ENCODE data around the gene PHAX. TPM values are rescaled to one million over a fixed set of nuclear protein-coding genes. Genes with fewer than 3 reads are reported as not detected.
A peak's percentile ranks its signal among the peaks of the same experiment; 100 is the strongest.
"Not testable (repeated sequence)": the region's sequence is repeated elsewhere in the genome, so short reads cannot be mapped to it uniquely, and the experiment has no call there.

PHAX gene, protein sequence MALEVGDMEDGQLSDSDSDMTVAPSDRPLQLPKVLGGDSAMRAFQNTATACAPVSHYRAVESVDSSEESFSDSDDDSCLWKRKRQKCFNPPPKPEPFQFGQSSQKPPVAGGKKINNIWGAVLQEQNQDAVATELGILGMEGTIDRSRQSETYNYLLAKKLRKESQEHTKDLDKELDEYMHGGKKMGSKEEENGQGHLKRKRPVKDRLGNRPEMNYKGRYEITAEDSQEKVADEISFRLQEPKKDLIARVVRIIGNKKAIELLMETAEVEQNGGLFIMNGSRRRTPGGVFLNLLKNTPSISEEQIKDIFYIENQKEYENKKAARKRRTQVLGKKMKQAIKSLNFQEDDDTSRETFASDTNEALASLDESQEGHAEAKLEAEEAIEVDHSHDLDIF
- 62.2 TPM for polyA plus RNA-seq (2012; ENCODE audit: low read depth, missing spikeins)

DNA sequence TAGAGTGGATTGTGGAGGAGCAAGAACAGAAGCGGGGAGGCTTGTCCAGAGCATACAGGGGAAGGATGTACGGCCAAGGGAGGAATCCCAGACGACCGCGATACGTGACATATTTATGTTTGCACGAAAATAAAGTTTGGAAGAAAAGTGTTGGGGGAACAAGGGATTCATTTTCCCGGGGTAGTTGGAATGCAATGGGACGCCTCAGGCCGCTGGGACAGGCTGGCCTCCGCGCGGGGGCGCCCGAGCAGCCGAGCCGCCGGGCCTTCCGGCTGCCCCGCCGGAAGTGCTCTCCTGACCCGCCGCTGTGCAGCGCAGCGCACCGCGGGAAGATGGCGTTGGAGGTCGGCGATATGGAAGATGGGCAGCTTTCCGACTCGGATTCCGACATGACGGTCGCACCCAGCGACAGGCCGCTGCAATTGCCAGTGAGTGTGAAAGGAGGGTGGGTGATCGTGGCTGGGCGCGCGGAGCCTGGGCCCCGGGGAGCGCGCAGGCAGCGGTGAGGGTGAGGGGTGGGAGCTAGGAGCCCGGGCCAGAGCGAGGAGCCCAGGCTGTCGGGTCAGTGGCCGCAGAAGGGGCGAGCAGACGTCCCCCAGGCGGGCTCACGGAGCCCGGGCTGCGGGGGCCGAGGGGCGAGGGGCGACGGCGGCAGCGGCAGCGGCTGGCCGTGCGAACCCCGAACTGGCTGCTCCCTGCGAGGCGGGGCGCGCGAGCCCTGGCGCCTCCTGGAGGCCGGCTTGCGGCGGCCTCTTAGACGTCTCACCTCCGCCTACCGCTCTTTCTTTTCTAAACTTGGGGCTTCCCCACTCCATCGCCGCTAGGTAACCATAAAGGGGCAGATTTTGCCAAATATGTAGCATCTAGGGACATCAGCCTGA lies at the start of gene PHAX:
PHAX (plus strand) TSS at position 317 of the 881 bp plus-strand sequence; CDS start at position 333, 16 bp downstream.
- DNase-seq (ENCODE audit: insufficient read length, low spot score) (peak; percentile 87), FAIRE-seq (peak; percentile 97)

DNA sequence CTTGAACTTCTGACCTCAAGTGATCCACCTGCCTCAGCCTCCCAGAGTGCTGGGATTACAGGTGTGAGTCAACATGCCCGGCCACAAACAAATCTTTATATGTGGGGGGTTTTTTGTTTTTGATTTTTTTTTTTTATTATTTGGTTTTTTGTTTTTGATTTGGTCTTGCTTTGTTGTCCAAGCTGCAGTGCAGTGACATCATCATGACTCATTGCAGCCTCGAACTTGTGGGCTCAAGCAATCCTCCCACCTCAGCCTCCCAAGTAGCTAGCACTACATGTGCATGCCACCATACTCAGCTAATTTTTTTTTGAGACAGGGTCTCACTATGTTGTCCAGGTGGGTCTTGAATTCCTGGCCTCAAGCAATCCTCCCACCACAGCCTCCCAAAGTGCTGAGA lies 48.1 kb upstream of the PHAX start:
- no peak for FAIRE-seq
- no peak for DNase-seq (ENCODE audit: insufficient read length, low spot score)

More for the DNA sequence above, at the start of gene PHAX:
- TF ChIP-seq POU2F2 (IDR thresholded peaks at IDR 0.05; ENCODE audit: low read depth, low read length) (peak; percentile 78), POLR2A (IDR thresholded peaks at IDR 0.05; ENCODE audit: low read depth, low read length) (peak; percentile 86), POLR2AphosphoS5 (IDR thresholded peaks at IDR 0.05; ENCODE audit: low read depth, low read length) (peak; percentile 90), TAF1 (IDR thresholded peaks at IDR 0.05; ENCODE audit: low read depth, low read length) (peak; percentile 91), SPI1 (IDR thresholded peaks at IDR 0.05; ENCODE audit: low read depth, low read length) (no peak), PAX5 (IDR thresholded peaks at IDR 0.05; ENCODE audit: insufficient read depth, low read length, severe bottlenecking) (no peak)

DNA sequence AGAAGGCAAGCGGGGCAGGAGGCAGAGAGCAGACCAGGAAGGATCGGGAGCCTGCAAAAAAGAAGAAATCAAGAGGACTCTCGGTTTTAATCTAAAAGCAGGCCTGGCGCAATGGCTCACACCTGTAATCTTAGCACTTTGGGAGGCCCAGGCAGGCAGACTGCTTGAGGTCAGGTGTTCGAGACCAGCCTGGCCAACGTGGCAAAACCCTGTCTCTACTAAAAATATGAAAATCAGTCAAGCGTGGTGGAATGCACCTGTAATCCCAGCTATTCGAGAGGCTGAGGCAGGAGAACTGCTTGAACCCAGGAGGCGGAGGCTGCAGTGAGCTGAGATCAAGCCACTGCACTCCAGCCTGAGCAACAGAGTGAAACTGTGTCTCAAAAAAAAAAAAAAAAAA lies 45.6 kb upstream of the PHAX start:
- DNase-seq (ENCODE audit: insufficient read length, low spot score); FAIRE-seq: not testable (repeated sequence)

More for the DNA sequence above, 48.1 kb upstream of the PHAX start:
- TF ChIP-seq POLR2AphosphoS5 (IDR thresholded peaks at IDR 0.05; ENCODE audit: low read depth, low read length) (no peak), POU2F2 (IDR thresholded peaks at IDR 0.05; ENCODE audit: low read depth, low read length) (no peak), POLR2A (IDR thresholded peaks at IDR 0.05; ENCODE audit: low read depth, low read length) (no peak), PAX5 (IDR thresholded peaks at IDR 0.05; ENCODE audit: insufficient read depth, low read length, severe bottlenecking) (no peak), TAF1 (IDR thresholded peaks at IDR 0.05; ENCODE audit: low read depth, low read length) (no peak)

DNA sequence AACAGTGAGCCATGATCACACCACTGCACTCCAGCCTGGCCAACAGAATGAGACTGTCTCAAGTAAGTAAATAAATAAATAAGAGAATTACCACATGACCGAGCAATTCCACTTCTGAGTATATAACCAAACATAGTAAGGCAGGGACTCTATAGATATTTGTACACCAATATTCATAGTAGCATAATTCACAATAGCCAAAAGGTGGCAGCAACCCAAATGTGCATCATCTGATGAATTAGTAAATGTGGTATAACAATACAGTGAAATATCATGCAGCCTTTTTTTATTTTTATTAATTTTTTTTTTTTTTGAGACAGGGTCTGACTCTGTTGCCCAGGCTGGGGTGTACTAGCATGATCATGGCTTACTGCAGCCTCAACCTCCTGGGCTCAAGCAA lies 38.8 kb upstream of the PHAX start:
- TF ChIP-seq TAF1 (IDR thresholded peaks at IDR 0.05; ENCODE audit: low read depth, low read length) (no peak), PAX5 (IDR thresholded peaks at IDR 0.05; ENCODE audit: insufficient read depth, low read length, severe bottlenecking) (no peak), SPI1 (IDR thresholded peaks at IDR 0.05; ENCODE audit: low read depth, low read length) (no peak), POU2F2 (IDR thresholded peaks at IDR 0.05; ENCODE audit: low read depth, low read length) (no peak), POLR2A (IDR thresholded peaks at IDR 0.05; ENCODE audit: low read depth, low read length) (no peak), POLR2AphosphoS5 (IDR thresholded peaks at IDR 0.05; ENCODE audit: low read depth, low read length) (no peak)
- FAIRE-seq (no peak), DNase-seq (ENCODE audit: insufficient read length, low spot score) (no peak)

DNA sequence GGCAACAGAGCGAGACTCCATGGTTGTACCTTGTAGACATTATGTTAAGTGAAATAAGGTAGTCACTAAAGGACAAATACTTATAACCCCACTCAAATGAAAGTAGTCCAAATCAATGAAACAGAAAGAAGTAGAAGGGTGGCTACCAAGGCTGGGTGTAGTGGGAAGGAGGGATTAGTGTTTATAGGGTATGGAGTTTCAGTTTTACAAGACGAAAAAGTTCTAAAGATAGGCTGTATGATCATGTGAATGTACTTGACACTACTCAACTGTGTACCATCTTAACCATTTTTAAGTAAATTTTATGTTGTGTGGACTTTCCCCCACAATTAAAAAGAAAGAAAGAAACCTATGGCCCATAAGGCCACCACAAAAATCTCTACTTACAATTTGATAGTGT lies 37.9 kb upstream of the PHAX start:
- FAIRE-seq: peak; percentile 67
- no peak for DNase-seq (ENCODE audit: insufficient read length, low spot score)
- TF ChIP-seq PAX5 (IDR thresholded peaks at IDR 0.05; ENCODE audit: insufficient read depth, low read length, severe bottlenecking): no peak
- TF ChIP-seq TAF1 (IDR thresholded peaks at IDR 0.05; ENCODE audit: low read depth, low read length): no peak
- no peak for TF ChIP-seq SPI1 (IDR thresholded peaks at IDR 0.05; ENCODE audit: low read depth, low read length)
- no peak for TF ChIP-seq POU2F2 (IDR thresholded peaks at IDR 0.05; ENCODE audit: low read depth, low read length)
- no peak for TF ChIP-seq POLR2A (IDR thresholded peaks at IDR 0.05; ENCODE audit: low read depth, low read length)
- TF ChIP-seq POLR2AphosphoS5 (IDR thresholded peaks at IDR 0.05; ENCODE audit: low read depth, low read length): no peak

DNA sequence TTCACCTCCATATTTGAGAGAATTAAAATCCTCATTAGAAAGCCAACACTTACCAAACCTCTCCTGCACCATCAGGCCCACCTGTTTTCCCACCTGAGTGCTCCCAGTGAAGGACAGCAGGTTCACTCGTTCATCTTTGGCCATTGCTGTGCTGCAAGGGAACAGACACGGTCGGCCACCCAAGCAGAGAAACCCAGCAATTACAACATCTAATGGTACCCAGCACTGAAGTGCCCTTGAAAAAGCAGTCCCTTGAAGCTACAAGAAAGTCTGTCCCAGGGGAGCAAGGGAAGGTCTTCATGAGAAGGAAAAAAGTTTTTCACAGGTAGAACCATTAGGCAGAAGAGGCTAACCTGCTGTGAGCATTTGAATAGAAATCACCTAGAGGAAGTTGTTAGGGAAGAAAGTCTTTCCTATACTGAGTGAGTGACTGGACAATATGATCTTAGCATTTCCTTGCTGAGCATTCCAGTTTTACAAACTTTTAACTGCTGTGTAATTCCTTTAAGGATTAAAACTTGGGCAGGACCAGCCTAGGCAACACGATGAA lies 32.5 kb upstream of the PHAX start:
- TF ChIP-seq POU2F2 (IDR thresholded peaks at IDR 0.05; ENCODE audit: low read depth, low read length): no peak
- TF ChIP-seq SPI1 (IDR thresholded peaks at IDR 0.05; ENCODE audit: low read depth, low read length): no peak
- no peak for TF ChIP-seq PAX5 (IDR thresholded peaks at IDR 0.05; ENCODE audit: insufficient read depth, low read length, severe bottlenecking)
- no peak for TF ChIP-seq POLR2AphosphoS5 (IDR thresholded peaks at IDR 0.05; ENCODE audit: low read depth, low read length)
- no peak for TF ChIP-seq TAF1 (IDR thresholded peaks at IDR 0.05; ENCODE audit: low read depth, low read length)
- no peak for TF ChIP-seq POLR2A (IDR thresholded peaks at IDR 0.05; ENCODE audit: low read depth, low read length)
- FAIRE-seq: no peak
- no peak for DNase-seq (ENCODE audit: insufficient read length, low spot score)

DNA sequence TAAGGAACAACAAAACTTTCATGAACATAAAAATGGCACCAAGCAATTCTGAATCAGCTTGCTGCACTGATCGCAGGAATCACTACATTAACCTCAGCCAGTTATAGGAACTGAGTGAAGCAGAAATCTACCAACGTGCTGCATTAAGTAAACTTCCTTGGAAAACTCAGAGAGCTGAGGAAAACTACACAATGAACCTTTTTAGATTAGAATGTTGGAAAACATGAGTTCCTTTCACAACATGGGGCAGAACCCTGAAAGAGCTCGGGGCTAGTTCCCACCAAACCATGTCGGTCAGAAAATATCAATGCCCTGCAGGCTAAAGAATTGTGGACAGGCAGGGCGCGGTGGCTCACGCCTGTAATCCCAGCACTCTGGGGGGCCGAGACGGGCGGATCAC lies 25.1 kb upstream of the PHAX start:
- FAIRE-seq (no peak), DNase-seq (ENCODE audit: insufficient read length, low spot score) (no peak)
- TF ChIP-seq POLR2A (IDR thresholded peaks at IDR 0.05; ENCODE audit: low read depth, low read length) (no peak), SPI1 (IDR thresholded peaks at IDR 0.05; ENCODE audit: low read depth, low read length) (no peak), POU2F2 (IDR thresholded peaks at IDR 0.05; ENCODE audit: low read depth, low read length) (no peak), PAX5 (IDR thresholded peaks at IDR 0.05; ENCODE audit: insufficient read depth, low read length, severe bottlenecking) (no peak), POLR2AphosphoS5 (IDR thresholded peaks at IDR 0.05; ENCODE audit: low read depth, low read length) (no peak), TAF1 (IDR thresholded peaks at IDR 0.05; ENCODE audit: low read depth, low read length) (no peak)

DNA sequence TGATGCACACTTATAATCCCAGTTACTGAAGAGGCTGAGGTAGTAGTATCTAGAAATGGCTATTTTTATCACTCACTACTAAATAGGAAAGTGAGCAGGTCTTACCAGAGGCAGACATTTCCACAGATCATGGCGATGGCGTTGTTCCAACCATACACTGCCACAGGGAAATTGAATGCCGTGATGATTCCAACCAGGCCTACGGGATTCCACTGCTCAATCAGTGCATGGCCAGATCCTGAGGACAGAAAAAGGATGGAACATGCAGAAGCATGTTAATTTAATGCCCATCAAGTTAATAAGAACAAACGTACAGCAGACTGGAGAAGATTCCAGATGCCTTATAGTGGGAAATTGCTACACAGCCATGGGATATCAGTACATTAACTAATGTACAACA lies 23.8 kb upstream of the PHAX start:
- FAIRE-seq (no peak), DNase-seq (ENCODE audit: insufficient read length, low spot score) (no peak)
- TF ChIP-seq SPI1 (IDR thresholded peaks at IDR 0.05; ENCODE audit: low read depth, low read length) (no peak), POU2F2 (IDR thresholded peaks at IDR 0.05; ENCODE audit: low read depth, low read length) (no peak), TAF1 (IDR thresholded peaks at IDR 0.05; ENCODE audit: low read depth, low read length) (no peak), POLR2AphosphoS5 (IDR thresholded peaks at IDR 0.05; ENCODE audit: low read depth, low read length) (no peak), POLR2A (IDR thresholded peaks at IDR 0.05; ENCODE audit: low read depth, low read length) (no peak)

DNA sequence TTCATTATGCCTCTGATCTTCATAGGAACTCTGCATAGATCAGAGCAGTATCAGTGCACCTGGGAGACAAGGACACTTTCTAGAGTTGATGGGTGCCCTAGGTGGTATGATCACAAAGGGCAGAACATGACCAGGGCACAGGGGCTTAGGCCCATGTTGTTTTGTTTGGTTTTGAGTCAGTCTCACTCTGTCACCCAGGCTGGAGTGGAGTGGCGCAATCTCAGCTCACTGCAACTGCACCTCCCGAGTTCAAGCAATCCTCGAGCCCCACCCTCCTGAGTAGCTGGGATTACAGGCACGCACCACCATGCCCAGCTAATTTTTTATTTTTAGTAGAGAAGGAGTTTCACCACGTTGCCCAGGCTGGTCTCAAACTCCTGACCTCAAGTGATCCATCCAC lies 23.3 kb upstream of the PHAX start:
- DNase-seq (ENCODE audit: insufficient read length, low spot score): no peak
- FAIRE-seq: no peak
- no peak for TF ChIP-seq PAX5 (IDR thresholded peaks at IDR 0.05; ENCODE audit: insufficient read depth, low read length, severe bottlenecking)
- TF ChIP-seq TAF1 (IDR thresholded peaks at IDR 0.05; ENCODE audit: low read depth, low read length): no peak
- no peak for TF ChIP-seq POLR2A (IDR thresholded peaks at IDR 0.05; ENCODE audit: low read depth, low read length)
- TF ChIP-seq POLR2AphosphoS5 (IDR thresholded peaks at IDR 0.05; ENCODE audit: low read depth, low read length): no peak
- TF ChIP-seq POU2F2 (IDR thresholded peaks at IDR 0.05; ENCODE audit: low read depth, low read length): no peak
- TF ChIP-seq SPI1 (IDR thresholded peaks at IDR 0.05; ENCODE audit: low read depth, low read length): no peak

All from GM12891 (cell line).